C4-2B (cell line): ENCODE data around the gene PDE9A.

Experiments used
- ZFX ChIP-seq: fragments of 450-650 bp; IDR thresholded peaks from 2 replicates; pipeline ENCODE4 v1.6.1; 2017
- TF ChIP-seq, protein P1 (sequence below): fragments of 450-650 bp; conservative IDR thresholded peaks from 2 replicates; pipeline ENCODE4 v1.5.1; 2017; ENCODE audit warnings: mild to moderate bottlenecking

DNA sequence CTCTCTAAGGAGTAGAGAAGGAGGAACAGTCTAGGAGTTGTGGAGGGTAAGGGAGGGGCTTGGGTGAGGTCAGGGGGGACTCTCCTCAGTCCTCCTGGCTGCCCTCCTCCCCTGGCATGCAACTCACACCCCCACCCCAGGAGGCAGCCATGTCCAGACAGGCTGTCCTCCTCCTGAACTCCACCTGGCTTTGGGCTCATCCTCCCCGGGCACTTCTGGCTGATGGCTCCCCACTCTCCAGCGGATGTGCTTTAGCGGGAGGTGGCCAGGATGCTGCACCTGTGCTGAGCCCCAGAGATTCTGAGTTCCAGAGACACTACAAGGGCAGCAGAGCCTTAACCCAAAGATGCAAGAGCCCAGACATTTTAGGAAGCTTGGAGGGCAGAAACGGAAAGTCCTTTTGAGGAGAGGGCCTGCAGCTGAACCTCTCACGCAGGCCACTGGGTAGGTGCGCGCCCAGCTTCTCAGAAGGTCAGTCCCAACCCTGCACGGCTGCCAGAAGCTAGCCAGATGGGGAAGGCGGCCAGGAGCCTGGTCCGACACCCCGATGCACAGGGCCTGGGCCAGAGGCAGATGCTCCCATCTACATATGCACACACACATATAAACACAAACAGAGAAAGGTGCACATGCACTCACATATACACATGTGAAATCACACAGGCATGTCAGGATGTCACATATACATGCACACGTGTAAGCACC lies 83.4 kb downstream of the PDE9A start:
- TF ChIP-seq, protein P1, sequence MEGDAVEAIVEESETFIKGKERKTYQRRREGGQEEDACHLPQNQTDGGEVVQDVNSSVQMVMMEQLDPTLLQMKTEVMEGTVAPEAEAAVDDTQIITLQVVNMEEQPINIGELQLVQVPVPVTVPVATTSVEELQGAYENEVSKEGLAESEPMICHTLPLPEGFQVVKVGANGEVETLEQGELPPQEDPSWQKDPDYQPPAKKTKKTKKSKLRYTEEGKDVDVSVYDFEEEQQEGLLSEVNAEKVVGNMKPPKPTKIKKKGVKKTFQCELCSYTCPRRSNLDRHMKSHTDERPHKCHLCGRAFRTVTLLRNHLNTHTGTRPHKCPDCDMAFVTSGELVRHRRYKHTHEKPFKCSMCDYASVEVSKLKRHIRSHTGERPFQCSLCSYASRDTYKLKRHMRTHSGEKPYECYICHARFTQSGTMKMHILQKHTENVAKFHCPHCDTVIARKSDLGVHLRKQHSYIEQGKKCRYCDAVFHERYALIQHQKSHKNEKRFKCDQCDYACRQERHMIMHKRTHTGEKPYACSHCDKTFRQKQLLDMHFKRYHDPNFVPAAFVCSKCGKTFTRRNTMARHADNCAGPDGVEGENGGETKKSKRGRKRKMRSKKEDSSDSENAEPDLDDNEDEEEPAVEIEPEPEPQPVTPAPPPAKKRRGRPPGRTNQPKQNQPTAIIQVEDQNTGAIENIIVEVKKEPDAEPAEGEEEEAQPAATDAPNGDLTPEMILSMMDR: no peak
- no peak for TF ChIP-seq ZFX
